Kidney (tissue), 14 donors: ENCODE measurements around the gene CEP131. TPM values are rescaled to one million over a fixed set of nuclear protein-coding genes. Genes with fewer than 3 reads are reported as not detected.

Source experiments
- DNase-seq, 5 donors: peaks; one replicate each; pipeline ENCODE4 v3.0.0-alpha.2; 2013 to 2020
- FAIRE-seq: peaks from 2 replicates; lab custom pipeline; 2012; peaks lifted over from hg19 to GRCh38; lab: Jason Lieb, UNC
- H3K27ac ChIP-seq, 2 donors: one replicate each; pipeline ENCODE4 v1.7.0; 2013; ENCODE audit warnings: low read depth in 2 of 2, low read length in 2 of 2, inconsistent platforms in 1 of 2
- H3K27me3 ChIP-seq: one replicate; pipeline ENCODE4 v1.7.1; 2013; ENCODE audit warnings: low read length, inconsistent platforms; ENCODE audit not compliant: control insufficient read depth, insufficient read depth
- H3K36me3 ChIP-seq, 3 donors: one replicate each; pipeline versions ENCODE4 v1.7.0 to v1.7.1; 2013; ENCODE audit warnings: low read length in 3 of 3, control low read depth in 1 of 3, inconsistent platforms in 1 of 3; ENCODE audit not compliant: insufficient read depth in 3 of 3, control insufficient read depth in 2 of 3
- H3K4me1 ChIP-seq, 3 donors: one replicate each; pipeline versions ENCODE4 v1.7.0 to v1.7.1; 2013; ENCODE audit warnings: low read length in 3 of 3, inconsistent platforms in 1 of 3, low read depth in 1 of 3; ENCODE audit not compliant: control insufficient read depth in 2 of 3, insufficient read depth in 2 of 3
- H3K4me3 ChIP-seq, 3 donors: one replicate each; pipeline versions ENCODE4 v1.7.0 to v1.8.1; 2013; ENCODE audit warnings: low read length in 3 of 3, control low read depth in 1 of 3, inconsistent platforms in 1 of 3
- H3K9ac ChIP-seq, 3 donors: one replicate each; pipeline versions ENCODE4 v1.7.0 to v1.7.1; 2013; ENCODE audit warnings: low read length in 3 of 3, control low read depth in 1 of 3, inconsistent platforms in 1 of 3
- H3K9me3 ChIP-seq, 3 donors: one replicate each; pipeline versions ENCODE4 v1.7.0 to v1.7.1; 2013; ENCODE audit warnings: low read length in 3 of 3, control low read depth in 1 of 3, inconsistent platforms in 1 of 3; ENCODE audit not compliant: control insufficient read depth in 2 of 3, insufficient read depth in 1 of 3
- CTCF ChIP-seq: IDR thresholded peaks from 3 replicates; pipeline ENCODE4 v1.5.1; 2012; ENCODE audit warnings: mild to moderate bottlenecking, moderate library complexity, borderline replicate concordance; ENCODE audit not compliant: insufficient read depth; ENCODE audit errors: extremely low read depth
- intact Hi-C: fragments of 100-400 bp; cut with DNase I; formaldehyde crosslinking; loops from one replicate; pipeline ENCODE4 v1.11.1; 2022
- polyA plus RNA-seq: library from polyadenylated mRNA; stranded (reverse); fragments of 350-450 nt; fragmentation: Illumina TruSeq; extraction: RNeasy Lipid Tissue Mini Kit (QIAGEN cat#74804); gene quantifications from one replicate; pipeline ENCODE4 v1.2.3, GENCODE V29; 2014; ENCODE audit warnings: low read depth, low replicate concordance; ENCODE audit not compliant: insufficient read depth
- total RNA-seq: library from RNA; stranded (reverse); fragmentation: NEBNext Ultra II Directional; extraction: Animal tissue kit (Norgen Biotek cat#: 25700); gene quantifications from one replicate; pipeline ENCODE4 v1.2.1, GENCODE V29; 2021
- donor health status: control.
- donor health status: control.
- donor health status: control.
- donor health status: control.
- donor health status: control.
- donor health status: DM: yes; HTN: yes; CAD: no.
- donor health status: Normal renal cell carcinoma (clear cell type).

The CEP131 gene
- total and polyA plus RNA-seq, 2 donors from 2014 or later = 6.9 to 7.5 TPM

GRCh38 chr17:81144423-81144781 is 78.4 kb downstream of the CEP131 start:
- H3K9ac ChIP-seq = no peak overlapping the region
- intact Hi-C loops = no loop called here
- H3K36me3 ChIP-seq = no peaks in the 10 kb centered on the region
- H3K27ac ChIP-seq = no peak overlapping the region
- H3K4me3 ChIP-seq = no peak overlapping the region
- H3K9me3 ChIP-seq = no peaks in the 10 kb centered on the region
- H3K27me3 ChIP-seq = no peaks in the 10 kb centered on the region
- no peak for TF ChIP-seq CTCF
- peaks cover 0 to 3% (median 0%) of the 10 kb centered on the region in 3 donors for H3K4me1 ChIP-seq
- FAIRE-seq (no peak), DNase-seq (no peak)

GRCh38 chr17:81143717-81144422 is 78.9 kb downstream of the CEP131 start:
- Histone ChIP-seq H3K36me3 (no peaks in the 10 kb centered on the region), H3K9me3 (no peaks in the 10 kb centered on the region), H3K27me3 (no peaks in the 10 kb centered on the region), H3K4me1 (peaks cover 0 to 3% (median 0%) of the 10 kb centered on the region in 3 donors), H3K27ac (no peak overlapping the region), H3K9ac (no peak overlapping the region), H3K4me3 (no peak overlapping the region)
- no peak for TF ChIP-seq CTCF
- FAIRE-seq (no peak), DNase-seq (no peak)
- intact Hi-C loops = no loop called here

- no peak for FAIRE-seq
- Histone ChIP-seq H3K27ac (no peak overlapping the region), H3K4me3 (no peak overlapping the region), H3K4me1 (peaks cover 0 to 3% (median 0%) of the 10 kb centered on the region in 3 donors), H3K9me3 (no peaks in the 10 kb centered on the region), H3K36me3 (peaks cover 0 to 1% (median 0%) of the 10 kb centered on the region in 3 donors), H3K27me3 (no peaks in the 10 kb centered on the region), H3K9ac (no peak overlapping the region)
- no peak for DNase-seq
- TF ChIP-seq CTCF = no peak
- intact Hi-C loops = no loop called here
These were observed 79.6 kb downstream of the CEP131 start for GRCh38 chr17:81143200-81143527.
